Measurements from ENCODE around the gene ATG12. TPM values are rescaled to one million over a fixed set of nuclear protein-coding genes. Genes with fewer than 3 reads are reported as not detected.
A peak's percentile ranks its signal among the peaks of the same experiment; 100 is the strongest.

Gene ATG12
- total and polyA plus RNA-seq, 2 of the 13 experiments (the other 11 are each of a cell fraction or from before 2014, with no cell fraction given): 46.4 to 58.1 TPM

DNA sequence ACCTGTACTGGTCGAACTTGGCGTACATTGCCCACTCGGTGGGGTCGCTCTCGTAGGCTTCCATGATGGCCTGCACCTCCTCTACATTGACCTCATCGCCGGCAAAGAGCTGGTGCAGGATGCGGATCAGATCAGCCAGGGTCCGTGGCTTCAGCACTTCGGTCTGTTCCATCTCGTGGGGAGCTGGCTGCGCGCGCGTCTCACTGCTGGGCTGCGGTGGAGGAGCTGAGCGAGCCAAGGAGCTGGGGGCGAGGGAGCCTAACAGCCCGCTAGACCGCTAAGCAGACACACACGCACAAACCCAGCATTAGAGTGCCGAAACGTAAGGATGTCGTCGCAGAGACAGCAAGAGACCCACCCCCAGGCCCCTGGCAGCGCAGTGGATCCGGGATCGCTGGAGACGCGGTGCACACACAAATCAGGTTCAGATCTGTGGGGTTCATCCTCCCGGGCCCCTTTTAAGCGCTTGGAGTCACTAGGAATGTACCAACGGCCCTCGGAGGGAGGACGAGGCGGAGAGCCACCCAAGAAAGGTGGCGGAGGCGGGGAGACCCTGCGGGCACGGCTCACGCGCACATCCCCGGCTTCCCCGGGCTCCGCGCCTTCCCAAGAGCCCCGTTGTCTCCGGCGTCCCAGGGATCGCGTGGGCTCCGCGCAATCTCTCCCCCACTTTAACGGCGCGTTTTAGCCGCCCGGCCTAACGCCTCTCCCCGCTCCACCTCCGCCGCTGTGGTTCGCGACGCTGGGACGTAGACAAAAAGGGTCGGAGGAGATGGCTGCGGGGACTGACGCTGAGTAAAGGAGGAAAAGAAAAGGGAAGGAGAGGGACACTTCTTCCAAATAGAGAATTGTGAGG, 24.9 kb downstream of the ATG12 start, which contains the start of gene CDO1 (continued):
- TF ChIP-seq ZNF724P (CRISPR knock-in tag; IDR thresholded peaks at IDR 0.05; ENCODE audit: borderline replicate concordance) (0 out of 2 replicates have a peak, but pooled peaks have one; percentile 22), KAT7 (CRISPR knock-in tag; IDR thresholded peaks at IDR 0.05; ENCODE audit: borderline replicate concordance) (no peak), ZNF615 (CRISPR knock-in tag; IDR thresholded peaks at IDR 0.05; ENCODE audit: borderline replicate concordance) (no peak), IRF2 (CRISPR knock-in tag; IDR thresholded peaks at IDR 0.05) (no peak), ZNF317 (CRISPR knock-in tag; IDR thresholded peaks at IDR 0.05) (no peak), NFYB (CRISPR knock-in tag; IDR thresholded peaks at IDR 0.05) (no peak), ZNF501 (CRISPR knock-in tag; IDR thresholded peaks at IDR 0.05) (0 out of 2 replicates have a peak, but pooled peaks have one; percentile 15), POLR2AphosphoS5 (IDR thresholded peaks at IDR 0.05; ENCODE audit: low read depth, low read length) (peak; percentile 83), TP53 (CRISPR knock-in tag; conservative IDR thresholded peaks at IDR 0.05) (no peak), TAF1 (CRISPR knock-in tag; IDR thresholded peaks at IDR 0.05) (peak; percentile 55; the same call in 1 of the 2 replicates), ZNF224 (CRISPR knock-in tag; IDR thresholded peaks at IDR 0.05) (0 out of 2 replicates have a peak, but pooled peaks have one; percentile 29), TCF12 (IDR thresholded peaks at IDR 0.05) (no peak), TCF12 (CRISPR knock-in tag; IDR thresholded peaks at IDR 0.05) (no peak)
- TF ChIP-seq, protein P1, sequence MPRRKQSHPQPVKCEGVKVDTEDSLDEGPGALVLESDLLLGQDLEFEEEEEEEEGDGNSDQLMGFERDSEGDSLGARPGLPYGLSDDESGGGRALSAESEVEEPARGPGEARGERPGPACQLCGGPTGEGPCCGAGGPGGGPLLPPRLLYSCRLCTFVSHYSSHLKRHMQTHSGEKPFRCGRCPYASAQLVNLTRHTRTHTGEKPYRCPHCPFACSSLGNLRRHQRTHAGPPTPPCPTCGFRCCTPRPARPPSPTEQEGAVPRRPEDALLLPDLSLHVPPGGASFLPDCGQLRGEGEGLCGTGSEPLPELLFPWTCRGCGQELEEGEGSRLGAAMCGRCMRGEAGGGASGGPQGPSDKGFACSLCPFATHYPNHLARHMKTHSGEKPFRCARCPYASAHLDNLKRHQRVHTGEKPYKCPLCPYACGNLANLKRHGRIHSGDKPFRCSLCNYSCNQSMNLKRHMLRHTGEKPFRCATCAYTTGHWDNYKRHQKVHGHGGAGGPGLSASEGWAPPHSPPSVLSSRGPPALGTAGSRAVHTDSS (CRISPR knock-in tag; conservative IDR thresholded peaks at IDR 0.05): no peak
- TF ChIP-seq, protein P2, sequence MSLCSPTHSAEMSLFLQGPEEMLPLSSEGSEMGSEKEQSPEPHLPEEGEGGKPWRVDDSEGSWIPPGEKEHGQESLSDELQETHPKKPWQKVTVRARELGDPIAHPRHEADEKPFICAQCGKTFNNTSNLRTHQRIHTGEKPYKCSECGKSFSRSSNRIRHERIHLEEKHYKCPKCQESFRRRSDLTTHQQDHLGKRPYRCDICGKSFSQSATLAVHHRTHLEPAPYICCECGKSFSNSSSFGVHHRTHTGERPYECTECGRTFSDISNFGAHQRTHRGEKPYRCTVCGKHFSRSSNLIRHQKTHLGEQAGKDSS (CRISPR knock-in tag; IDR thresholded peaks at IDR 0.05; ENCODE audit: borderline replicate concordance, low read depth): no peak
- TF ChIP-seq, protein P3, sequence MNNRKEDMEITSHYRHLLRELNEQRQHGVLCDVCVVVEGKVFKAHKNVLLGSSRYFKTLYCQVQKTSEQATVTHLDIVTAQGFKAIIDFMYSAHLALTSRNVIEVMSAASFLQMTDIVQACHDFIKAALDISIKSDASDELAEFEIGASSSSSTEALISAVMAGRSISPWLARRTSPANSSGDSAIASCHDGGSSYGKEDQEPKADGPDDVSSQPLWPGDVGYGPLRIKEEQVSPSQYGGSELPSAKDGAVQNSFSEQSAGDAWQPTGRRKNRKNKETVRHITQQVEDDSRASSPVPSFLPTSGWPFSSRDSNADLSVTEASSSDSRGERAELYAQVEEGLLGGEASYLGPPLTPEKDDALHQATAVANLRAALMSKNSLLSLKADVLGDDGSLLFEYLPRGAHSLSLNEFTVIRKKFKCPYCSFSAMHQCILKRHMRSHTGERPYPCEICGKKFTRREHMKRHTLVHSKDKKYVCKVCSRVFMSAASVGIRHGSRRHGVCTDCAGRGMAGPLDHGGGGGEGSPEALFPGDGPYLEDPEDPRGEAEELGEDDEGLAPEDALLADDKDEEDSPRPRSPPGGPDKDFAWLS (CRISPR knock-in tag; IDR thresholded peaks at IDR 0.05; ENCODE audit: borderline replicate concordance): no peak
- TF ChIP-seq, protein P4, sequence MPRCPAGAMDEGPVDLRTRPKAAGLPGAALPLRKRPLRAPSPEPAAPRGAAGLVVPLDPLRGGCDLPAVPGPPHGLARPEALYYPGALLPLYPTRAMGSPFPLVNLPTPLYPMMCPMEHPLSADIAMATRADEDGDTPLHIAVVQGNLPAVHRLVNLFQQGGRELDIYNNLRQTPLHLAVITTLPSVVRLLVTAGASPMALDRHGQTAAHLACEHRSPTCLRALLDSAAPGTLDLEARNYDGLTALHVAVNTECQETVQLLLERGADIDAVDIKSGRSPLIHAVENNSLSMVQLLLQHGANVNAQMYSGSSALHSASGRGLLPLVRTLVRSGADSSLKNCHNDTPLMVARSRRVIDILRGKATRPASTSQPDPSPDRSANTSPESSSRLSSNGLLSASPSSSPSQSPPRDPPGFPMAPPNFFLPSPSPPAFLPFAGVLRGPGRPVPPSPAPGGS (CRISPR knock-in tag; IDR thresholded peaks at IDR 0.05): no peak

All from HepG2 (cell line).